ENCODE measurements around the gene PRL. TPM values are rescaled to one million over a fixed set of nuclear protein-coding genes. Genes with fewer than 3 reads are reported as not detected.

Gene PRL
- total and polyA plus RNA-seq, 3 experiments from 2014 or later: 0.21 TPM; not detected in 2

DNA sequence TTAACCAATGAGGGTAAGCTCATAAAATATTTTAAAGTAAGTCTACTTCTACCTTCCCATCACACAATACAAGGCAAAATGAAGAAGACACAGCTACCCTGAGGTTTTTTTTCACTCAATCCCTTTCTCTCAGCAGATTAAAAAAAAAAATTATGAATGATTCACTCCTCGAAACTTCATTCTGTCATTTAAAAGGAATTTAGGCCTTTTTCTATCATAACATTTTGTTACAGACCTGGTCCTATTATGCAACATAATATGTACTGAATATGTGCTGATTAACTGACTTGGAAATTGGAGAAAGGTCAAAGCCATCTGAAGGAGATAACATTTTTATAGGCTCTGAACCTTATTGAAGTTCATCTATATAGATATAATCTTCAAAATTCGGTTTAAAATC is 45.5 kb downstream of the PRL start:
- no peak for DNase-seq
- Mint-ChIP-seq H3K27ac (no peak overlapping the region), H3K27me3 (no peaks in the 10 kb centered on the region), H3K4me1 (no peaks in the 10 kb centered on the region), H3K9me3 (peaks cover 0 to 12% (median 2%) of the 10 kb centered on the region in 5 donors), H3K36me3 (no peaks in the 10 kb centered on the region), H3K4me3 (no peak overlapping the region)
- no peaks in the 10 kb centered on the region for H3K9me3 ChIP-seq (ENCODE audit: low read length)
- ChIA-PET POLR2A (no interaction called here), CTCF (no interaction called here)
- H3K27me3 ChIP-seq (ENCODE audit: insufficient read depth, low read length, poor library complexity, severe bottlenecking): no peaks in the 10 kb centered on the region
- no peaks in the 10 kb centered on the region for H3K36me3 ChIP-seq (ENCODE audit: insufficient read depth, low read length)
- no peak overlapping the region for H3K4me3 ChIP-seq (ENCODE audit: low read length)
- H3K4me1 ChIP-seq (ENCODE audit: insufficient read depth, low read length): no peaks in the 10 kb centered on the region
- no peak overlapping the region for H3K27ac ChIP-seq (ENCODE audit: low read depth, low read length)

DNA sequence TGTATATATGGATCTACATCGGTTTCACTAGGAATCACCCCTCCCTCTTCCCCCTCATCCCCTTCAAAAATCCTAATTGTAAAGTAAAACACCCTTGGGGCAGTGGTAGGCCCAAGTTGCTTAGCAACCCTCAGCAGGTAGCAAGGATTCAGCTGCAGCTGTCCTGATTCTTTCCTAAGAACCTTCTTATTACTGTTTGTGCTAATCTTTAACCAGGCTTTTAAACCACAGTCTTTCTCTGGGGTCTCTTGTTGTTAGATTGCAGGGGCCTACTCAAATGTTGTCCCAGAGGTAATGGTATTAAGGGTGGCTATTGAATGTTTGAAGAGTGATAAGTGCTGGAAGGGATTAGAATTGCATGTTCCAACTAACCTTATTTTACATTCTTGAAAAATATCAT is 46.4 kb downstream of the PRL start:
- Mint-ChIP-seq H3K4me3 (no peak overlapping the region), H3K27ac (no peak overlapping the region)

DNA sequence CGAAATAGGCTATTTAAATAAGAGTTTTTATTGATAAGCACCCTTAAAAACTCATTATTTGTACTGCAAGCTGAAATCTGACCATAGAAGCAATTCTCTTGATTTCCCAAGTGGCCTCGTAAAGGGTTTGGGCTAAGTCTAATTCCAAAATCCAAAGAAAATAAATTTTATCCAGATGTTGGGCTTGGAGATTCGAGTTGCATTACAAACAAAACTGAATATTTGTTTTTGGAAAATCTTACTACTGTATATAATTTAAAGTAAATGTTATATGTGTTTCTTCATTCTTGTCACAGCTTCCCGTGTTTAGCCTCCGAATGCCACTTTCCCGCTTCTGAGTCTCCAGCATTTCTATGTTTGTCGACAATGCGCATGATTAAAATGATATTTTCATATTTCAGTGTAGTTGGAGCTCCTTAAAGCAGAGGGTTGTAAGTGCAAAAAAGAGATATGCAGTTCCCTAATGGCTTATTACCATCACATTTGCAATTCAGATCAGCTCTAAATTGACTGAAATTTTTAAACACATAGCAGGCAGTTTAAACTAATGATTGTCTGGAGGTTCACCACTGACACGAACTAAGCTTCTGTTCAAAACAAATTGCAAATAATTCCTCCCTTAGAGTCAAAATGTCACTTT is 47.0 kb downstream of the PRL start:
- DNase-seq: no peak
- Mint-ChIP-seq H3K27ac (no peak overlapping the region), H3K9me3 (peaks cover 0 to 12% (median 2%) of the 10 kb centered on the region in 5 donors), H3K4me3 (no peak overlapping the region), H3K36me3 (no peaks in the 10 kb centered on the region), H3K4me1 (no peaks in the 10 kb centered on the region), H3K27me3 (peaks cover 0 to 1% of the 10 kb centered on the region in 2 donors)
- no peaks in the 10 kb centered on the region for H3K27me3 ChIP-seq (ENCODE audit: insufficient read depth, low read length, poor library complexity, severe bottlenecking)
- H3K9me3 ChIP-seq (ENCODE audit: low read length): no peaks in the 10 kb centered on the region
- no peaks in the 10 kb centered on the region for H3K36me3 ChIP-seq (ENCODE audit: insufficient read depth, low read length)
- ChIA-PET POLR2A (no interaction called here), CTCF (no interaction called here)
- H3K27ac ChIP-seq (ENCODE audit: low read depth, low read length): no peak overlapping the region
- H3K4me3 ChIP-seq (ENCODE audit: low read length): no peak overlapping the region
- H3K4me1 ChIP-seq (ENCODE audit: insufficient read depth, low read length): no peaks in the 10 kb centered on the region

More for the DNA sequence above, 46.4 kb downstream of the PRL start:
- Mint-ChIP-seq H3K36me3 (no peaks in the 10 kb centered on the region), H3K9me3 (peaks cover 0 to 12% (median 2%) of the 10 kb centered on the region in 5 donors), H3K27me3 (peaks cover 0 to 1% of the 10 kb centered on the region in 2 donors), H3K4me1 (no peaks in the 10 kb centered on the region)
- POLR2A ChIA-PET: no interaction called here
- Histone ChIP-seq H3K27me3 (ENCODE audit: insufficient read depth, low read length, poor library complexity, severe bottlenecking) (no peaks in the 10 kb centered on the region), H3K9me3 (ENCODE audit: low read length) (no peaks in the 10 kb centered on the region), H3K4me3 (ENCODE audit: low read length) (no peak overlapping the region), H3K36me3 (ENCODE audit: insufficient read depth, low read length) (no peaks in the 10 kb centered on the region), H3K27ac (ENCODE audit: low read depth, low read length) (no peak overlapping the region), H3K4me1 (ENCODE audit: insufficient read depth, low read length) (no peaks in the 10 kb centered on the region)
- CTCF ChIA-PET: no interaction called here
- DNase-seq: no peak

- Histone ChIP-seq H3K36me3 (ENCODE audit: insufficient read depth, low read length) (no peaks in the 10 kb centered on the region), H3K27ac (ENCODE audit: low read depth, low read length) (no peak overlapping the region), H3K27me3 (ENCODE audit: insufficient read depth, low read length, poor library complexity, severe bottlenecking) (no peaks in the 10 kb centered on the region), H3K4me1 (ENCODE audit: insufficient read depth, low read length) (no peaks in the 10 kb centered on the region), H3K9me3 (ENCODE audit: low read length) (no peaks in the 10 kb centered on the region), H3K4me3 (ENCODE audit: low read length) (no peak overlapping the region)
- H3K4me1 Mint-ChIP-seq: no peaks in the 10 kb centered on the region
- ChIA-PET CTCF (no interaction called here), POLR2A (no interaction called here)
- DNase-seq: no peak
- no peak overlapping the region for H3K27ac Mint-ChIP-seq
- no peaks in the 10 kb centered on the region for H3K36me3 Mint-ChIP-seq
- H3K9me3 Mint-ChIP-seq: peaks cover 0 to 16% (median 4%) of the 10 kb centered on the region in 5 donors
- H3K27me3 Mint-ChIP-seq: peaks cover 0 to 1% of the 10 kb centered on the region in 2 donors
- H3K4me3 Mint-ChIP-seq: no peak overlapping the region
Observed at GRCh38 chr6:22248513-22249308, 48.1 kb downstream of the PRL start.

DNA sequence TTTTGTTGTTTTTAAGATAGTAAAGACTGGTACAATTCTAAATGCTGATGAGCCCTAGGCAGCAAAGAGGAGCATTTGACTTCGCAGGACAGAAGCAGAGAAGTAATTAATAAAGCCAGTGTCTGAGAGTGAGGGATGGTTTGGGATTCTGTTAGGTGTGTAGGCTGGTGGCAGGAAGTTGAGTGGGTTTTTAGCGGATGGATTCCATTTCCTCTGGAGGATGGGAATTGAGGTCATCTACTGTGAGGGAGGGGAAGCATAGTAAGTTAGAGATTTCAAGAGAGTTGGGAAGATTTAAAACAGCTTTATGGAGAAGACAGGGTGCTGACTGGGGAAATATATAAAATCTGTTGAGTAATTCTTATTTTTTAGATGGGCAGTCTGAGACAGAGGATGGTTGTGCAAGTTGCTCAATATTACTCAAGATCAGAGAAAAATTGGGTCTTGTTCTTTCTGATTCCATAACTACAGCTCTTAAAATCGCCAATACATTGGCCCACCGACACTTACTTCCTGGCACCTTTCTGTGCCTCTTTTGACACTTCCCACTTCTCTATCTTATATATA is 48.8 kb downstream of the PRL start:
- Mint-ChIP-seq H3K9me3 (peaks cover 0 to 24% (median 5%) of the 10 kb centered on the region in 5 donors), H3K4me3 (no peak overlapping the region), H3K36me3 (no peaks in the 10 kb centered on the region), H3K27me3 (peaks cover 0 to 1% of the 10 kb centered on the region in 2 donors), H3K27ac (no peak overlapping the region), H3K4me1 (no peaks in the 10 kb centered on the region)
- Histone ChIP-seq H3K27ac (ENCODE audit: low read depth, low read length) (no peak overlapping the region), H3K27me3 (ENCODE audit: insufficient read depth, low read length, poor library complexity, severe bottlenecking) (no peaks in the 10 kb centered on the region), H3K36me3 (ENCODE audit: insufficient read depth, low read length) (no peaks in the 10 kb centered on the region), H3K4me1 (ENCODE audit: insufficient read depth, low read length) (no peaks in the 10 kb centered on the region), H3K4me3 (ENCODE audit: low read length) (no peak overlapping the region), H3K9me3 (ENCODE audit: low read length) (no peaks in the 10 kb centered on the region)
- ChIA-PET POLR2A (no interaction called here), CTCF (no interaction called here)
- no peak for DNase-seq

DNA sequence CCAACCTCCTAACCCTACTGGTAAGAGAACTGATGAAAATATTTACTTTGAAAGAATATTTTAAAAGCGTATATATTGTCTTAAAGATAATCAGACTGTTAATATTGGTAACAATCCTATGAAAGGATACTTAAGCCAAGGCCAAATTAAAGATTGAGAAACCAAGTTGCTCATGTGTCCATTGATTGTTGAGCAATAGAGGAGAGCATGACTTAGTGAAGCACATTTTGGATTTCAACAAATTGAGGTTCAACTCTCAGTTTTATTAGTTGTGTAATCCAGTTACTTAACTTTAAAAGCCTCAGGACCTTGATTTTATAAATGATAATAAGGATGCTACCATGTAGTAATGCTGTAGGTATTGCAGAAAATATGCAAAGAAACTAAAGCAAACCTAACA is 56.8 kb downstream of the PRL start:
- Histone ChIP-seq H3K4me1 (ENCODE audit: insufficient read depth, low read length) (no peaks in the 10 kb centered on the region), H3K9me3 (ENCODE audit: low read length) (no peaks in the 10 kb centered on the region), H3K27ac (ENCODE audit: low read depth, low read length) (no peak overlapping the region), H3K27me3 (ENCODE audit: insufficient read depth, low read length, poor library complexity, severe bottlenecking) (no peaks in the 10 kb centered on the region), H3K36me3 (ENCODE audit: insufficient read depth, low read length) (no peaks in the 10 kb centered on the region), H3K4me3 (ENCODE audit: low read length) (no peak overlapping the region)
- Mint-ChIP-seq H3K27ac (no peak overlapping the region), H3K4me1 (no peaks in the 10 kb centered on the region), H3K36me3 (no peaks in the 10 kb centered on the region), H3K9me3 (peaks cover 0 to 29% (median 13%) of the 10 kb centered on the region in 5 donors), H3K27me3 (no peaks in the 10 kb centered on the region), H3K4me3 (no peak overlapping the region)
- ChIA-PET POLR2A (no interaction called here), CTCF (no interaction called here)
- no peak for DNase-seq

DNA sequence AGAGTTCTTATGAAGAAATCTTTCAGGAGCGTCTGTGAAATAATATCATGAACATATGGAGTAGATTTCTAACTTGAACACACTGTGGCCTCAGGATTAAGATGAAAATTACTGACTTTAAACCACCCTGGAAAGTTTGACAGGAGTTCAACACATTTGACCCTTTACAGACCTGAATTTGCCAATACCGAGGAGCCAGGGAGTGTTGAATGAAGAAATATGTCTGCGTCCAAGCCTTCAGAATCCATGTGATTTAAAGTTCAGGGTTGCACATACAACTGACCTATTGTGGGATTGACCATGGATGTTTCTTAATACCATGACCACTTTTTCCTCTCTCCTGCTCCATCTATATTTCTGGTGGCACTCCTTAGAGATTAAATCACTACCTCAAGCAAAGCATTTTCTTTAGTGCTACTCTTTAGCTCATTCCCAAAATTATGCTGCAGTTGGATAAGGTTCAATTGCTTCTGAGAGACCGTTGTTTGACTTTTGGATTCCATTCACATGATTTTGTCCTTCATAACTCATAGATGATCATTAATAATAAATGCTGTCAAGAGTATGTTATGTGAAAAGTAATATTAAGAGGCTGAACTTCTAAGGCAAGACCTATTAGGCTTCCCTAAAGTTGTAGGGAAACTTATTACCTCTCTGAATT is 57.4 kb downstream of the PRL start:
- Histone ChIP-seq H3K4me1 (ENCODE audit: insufficient read depth, low read length) (no peaks in the 10 kb centered on the region), H3K4me3 (ENCODE audit: low read length) (no peak overlapping the region), H3K9me3 (ENCODE audit: low read length) (no peaks in the 10 kb centered on the region), H3K27me3 (ENCODE audit: insufficient read depth, low read length, poor library complexity, severe bottlenecking) (no peaks in the 10 kb centered on the region), H3K36me3 (ENCODE audit: insufficient read depth, low read length) (no peaks in the 10 kb centered on the region), H3K27ac (ENCODE audit: low read depth, low read length) (no peak overlapping the region)
- H3K4me3 Mint-ChIP-seq: no peak overlapping the region
- no peaks in the 10 kb centered on the region for H3K36me3 Mint-ChIP-seq
- DNase-seq: no peak
- CTCF ChIA-PET: no interaction called here
- H3K27me3 Mint-ChIP-seq: no peaks in the 10 kb centered on the region
- no peak overlapping the region for H3K27ac Mint-ChIP-seq
- H3K4me1 Mint-ChIP-seq: no peaks in the 10 kb centered on the region
- POLR2A ChIA-PET: no interaction called here
- H3K9me3 Mint-ChIP-seq: peaks cover 0 to 29% (median 13%) of the 10 kb centered on the region in 5 donors

GRCh38 chr6:22238861-22239260 is 58.0 kb downstream of the PRL start:
- no peaks in the 10 kb centered on the region for H3K27me3 ChIP-seq (ENCODE audit: insufficient read depth, low read length, poor library complexity, severe bottlenecking)
- H3K36me3 Mint-ChIP-seq: no peaks in the 10 kb centered on the region
- H3K9me3 ChIP-seq (ENCODE audit: low read length): no peaks in the 10 kb centered on the region
- H3K4me1 Mint-ChIP-seq: no peaks in the 10 kb centered on the region
- H3K4me1 ChIP-seq (ENCODE audit: insufficient read depth, low read length): no peaks in the 10 kb centered on the region
- H3K9me3 Mint-ChIP-seq: peaks cover 0 to 26% (median 13%) of the 10 kb centered on the region in 5 donors
- H3K36me3 ChIP-seq (ENCODE audit: insufficient read depth, low read length): no peaks in the 10 kb centered on the region
- ChIA-PET CTCF (no interaction called here), POLR2A (no interaction called here)
- H3K4me3 ChIP-seq (ENCODE audit: low read length): no peak overlapping the region
- no peak for DNase-seq
- no peak overlapping the region for H3K4me3 Mint-ChIP-seq
- H3K27ac Mint-ChIP-seq: no peak overlapping the region
- H3K27ac ChIP-seq (ENCODE audit: low read depth, low read length): no peak overlapping the region
- H3K27me3 Mint-ChIP-seq: no peaks in the 10 kb centered on the region
